KMS-11 (cell line): ENCODE data around the gene HOXA4.

Source experiments
- H2AFZ ChIP-seq: fragments of 200-600 bp; sonication (generic); 2 replicates; pipeline ENCODE4 v1.6.1; 2016; ENCODE audit warnings: antibody characterized with exemption, mixed run types, low read depth
- H3K27ac ChIP-seq: fragments of 200-600 bp; sonication (generic); 2 replicates; pipeline ENCODE4 v1.6.1; 2016; ENCODE audit warnings: mild to moderate bottlenecking, mixed run types
- H3K27me3 ChIP-seq: fragments of 200-600 bp; sonication (generic); 2 replicates; pipeline ENCODE4 v1.6.1; 2017; ENCODE audit warnings: mild to moderate bottlenecking, low read depth, mixed run types, moderate library complexity; ENCODE audit not compliant: insufficient read depth
- H3K36me3 ChIP-seq: fragments of 200-600 bp; sonication (generic); 2 replicates; pipeline ENCODE4 v1.6.1; 2017; ENCODE audit warnings: mild to moderate bottlenecking, mixed run types; ENCODE audit not compliant: insufficient read depth
- H3K4me1 ChIP-seq: fragments of 200-600 bp; sonication (generic); 2 replicates; pipeline ENCODE4 v1.6.1; 2016; ENCODE audit warnings: mild to moderate bottlenecking, low read depth, mixed run types; ENCODE audit not compliant: poor library complexity, severe bottlenecking
- H3K4me2 ChIP-seq: fragments of 200-600 bp; sonication (generic); 2 replicates; pipeline ENCODE4 v1.7.0; 2016; ENCODE audit warnings: mild to moderate bottlenecking, mixed run types
- H3K4me3 ChIP-seq: fragments of 200-600 bp; sonication (generic); IDR thresholded peaks from 2 replicates; pipeline ENCODE4 v1.6.1; 2017; ENCODE audit warnings: low read depth, low read length, mixed read lengths; ENCODE audit not compliant: insufficient read depth
- H3K79me2 ChIP-seq: fragments of 200-600 bp; sonication (generic); 2 replicates; pipeline ENCODE4 v1.6.1; 2016; ENCODE audit warnings: low read depth, mixed run types; ENCODE audit not compliant: insufficient read depth
- H3K9ac ChIP-seq: fragments of 200-600 bp; sonication (generic); 2 replicates; pipeline ENCODE4 v1.6.1; 2016; ENCODE audit warnings: mild to moderate bottlenecking, mixed run types
- H4K20me1 ChIP-seq: fragments of 200-600 bp; sonication (generic); 2 replicates; pipeline ENCODE4 v1.6.1; 2016; ENCODE audit warnings: mild to moderate bottlenecking, mixed run types; ENCODE audit not compliant: insufficient read depth
- TF ChIP-seq, protein P1 (sequence below): fragments of 200-600 bp; sonication (generic); conservative IDR thresholded peaks from 2 replicates; pipeline ENCODE4 v1.6.1; 2017; ENCODE audit warnings: low read depth, mild to moderate bottlenecking, antibody characterized with exemption, low read length, moderate library complexity, mixed read lengths

Gene HOXA4

DNA sequence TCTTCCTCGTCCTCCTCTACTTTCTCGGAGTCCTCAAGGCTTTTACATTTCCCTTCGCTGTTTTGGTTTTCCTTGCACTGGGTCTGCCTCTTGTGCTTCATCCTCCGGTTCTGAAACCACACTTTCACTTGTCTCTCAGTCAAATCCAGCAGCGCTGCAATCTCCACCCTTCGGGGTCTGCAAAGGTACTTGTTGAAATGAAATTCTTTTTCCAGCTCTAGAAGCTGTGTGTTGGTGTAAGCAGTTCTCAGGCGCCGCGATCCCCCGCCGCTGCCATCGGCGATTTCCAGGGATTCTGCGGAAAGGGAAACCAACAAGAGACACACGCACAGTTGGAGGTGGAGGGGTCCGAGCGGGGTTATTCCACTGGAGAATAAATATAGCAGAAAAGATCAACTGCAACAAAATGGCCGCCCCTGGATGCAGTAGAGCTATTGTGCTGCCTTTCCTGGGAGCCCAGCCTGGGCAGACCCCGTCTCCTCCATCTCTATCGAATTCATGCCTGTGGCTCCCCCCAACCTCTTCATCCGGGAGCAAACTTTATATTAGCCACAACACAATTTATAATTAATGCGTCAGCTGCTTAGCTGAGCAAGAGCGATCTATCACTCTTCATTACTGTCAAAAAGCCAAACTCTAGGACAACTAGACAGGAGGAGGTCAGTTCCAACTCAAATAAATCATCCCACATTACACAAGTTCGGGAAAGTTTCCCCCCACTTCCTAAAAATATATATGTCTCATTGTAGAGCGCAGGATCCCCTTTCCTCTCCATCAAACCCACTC lies 29.2 kb downstream of the HOXA4 start:
- TF ChIP-seq, protein P1, sequence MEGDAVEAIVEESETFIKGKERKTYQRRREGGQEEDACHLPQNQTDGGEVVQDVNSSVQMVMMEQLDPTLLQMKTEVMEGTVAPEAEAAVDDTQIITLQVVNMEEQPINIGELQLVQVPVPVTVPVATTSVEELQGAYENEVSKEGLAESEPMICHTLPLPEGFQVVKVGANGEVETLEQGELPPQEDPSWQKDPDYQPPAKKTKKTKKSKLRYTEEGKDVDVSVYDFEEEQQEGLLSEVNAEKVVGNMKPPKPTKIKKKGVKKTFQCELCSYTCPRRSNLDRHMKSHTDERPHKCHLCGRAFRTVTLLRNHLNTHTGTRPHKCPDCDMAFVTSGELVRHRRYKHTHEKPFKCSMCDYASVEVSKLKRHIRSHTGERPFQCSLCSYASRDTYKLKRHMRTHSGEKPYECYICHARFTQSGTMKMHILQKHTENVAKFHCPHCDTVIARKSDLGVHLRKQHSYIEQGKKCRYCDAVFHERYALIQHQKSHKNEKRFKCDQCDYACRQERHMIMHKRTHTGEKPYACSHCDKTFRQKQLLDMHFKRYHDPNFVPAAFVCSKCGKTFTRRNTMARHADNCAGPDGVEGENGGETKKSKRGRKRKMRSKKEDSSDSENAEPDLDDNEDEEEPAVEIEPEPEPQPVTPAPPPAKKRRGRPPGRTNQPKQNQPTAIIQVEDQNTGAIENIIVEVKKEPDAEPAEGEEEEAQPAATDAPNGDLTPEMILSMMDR = no peak
- H3K27me3 ChIP-seq = no peaks in the 10 kb centered on the region
- H3K4me3 ChIP-seq = no peak overlapping the region
- no peaks in the 10 kb centered on the region for H3K36me3 ChIP-seq
- no peak overlapping the region for H3K4me2 ChIP-seq
- no peaks in the 10 kb centered on the region; the same call in 1 of the 2 replicates for H4K20me1 ChIP-seq
- peaks cover 7% of the 10 kb centered on the region for H3K4me1 ChIP-seq
- H3K79me2 ChIP-seq = peaks cover 16% of the 10 kb centered on the region
- no peak overlapping the region for H3K27ac ChIP-seq
- no peak overlapping the region for H2AFZ ChIP-seq
- H3K9ac ChIP-seq = no peak overlapping the region

DNA sequence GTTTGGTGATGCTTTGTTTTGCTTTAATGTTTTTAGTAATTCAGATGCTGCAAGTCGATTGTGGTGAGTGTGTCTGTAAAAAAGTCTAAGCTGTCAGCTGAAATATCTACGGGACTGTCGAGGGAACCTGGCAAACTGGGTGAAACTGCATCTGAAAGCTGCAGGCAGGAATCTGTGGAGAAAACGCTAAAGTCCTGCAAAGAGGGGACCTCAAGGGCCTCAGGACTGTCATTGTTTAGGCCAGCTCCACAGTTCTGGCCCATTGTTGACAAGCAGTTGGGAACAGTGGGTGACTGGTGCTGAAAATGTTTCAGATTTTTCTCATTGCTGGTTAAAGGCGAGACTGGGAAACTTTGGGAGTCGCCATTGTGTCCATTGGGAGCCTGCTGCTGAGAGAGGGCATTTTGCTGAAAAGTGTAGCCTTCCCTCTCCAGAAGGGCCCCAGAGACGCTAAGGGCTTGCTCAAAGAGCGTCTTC lies 29.8 kb downstream of the HOXA4 start:
- H4K20me1 ChIP-seq = no peaks in the 10 kb centered on the region; the same call in 1 of the 2 replicates
- peaks cover 7% of the 10 kb centered on the region for H3K4me1 ChIP-seq
- H3K27ac ChIP-seq = no peak overlapping the region

DNA sequence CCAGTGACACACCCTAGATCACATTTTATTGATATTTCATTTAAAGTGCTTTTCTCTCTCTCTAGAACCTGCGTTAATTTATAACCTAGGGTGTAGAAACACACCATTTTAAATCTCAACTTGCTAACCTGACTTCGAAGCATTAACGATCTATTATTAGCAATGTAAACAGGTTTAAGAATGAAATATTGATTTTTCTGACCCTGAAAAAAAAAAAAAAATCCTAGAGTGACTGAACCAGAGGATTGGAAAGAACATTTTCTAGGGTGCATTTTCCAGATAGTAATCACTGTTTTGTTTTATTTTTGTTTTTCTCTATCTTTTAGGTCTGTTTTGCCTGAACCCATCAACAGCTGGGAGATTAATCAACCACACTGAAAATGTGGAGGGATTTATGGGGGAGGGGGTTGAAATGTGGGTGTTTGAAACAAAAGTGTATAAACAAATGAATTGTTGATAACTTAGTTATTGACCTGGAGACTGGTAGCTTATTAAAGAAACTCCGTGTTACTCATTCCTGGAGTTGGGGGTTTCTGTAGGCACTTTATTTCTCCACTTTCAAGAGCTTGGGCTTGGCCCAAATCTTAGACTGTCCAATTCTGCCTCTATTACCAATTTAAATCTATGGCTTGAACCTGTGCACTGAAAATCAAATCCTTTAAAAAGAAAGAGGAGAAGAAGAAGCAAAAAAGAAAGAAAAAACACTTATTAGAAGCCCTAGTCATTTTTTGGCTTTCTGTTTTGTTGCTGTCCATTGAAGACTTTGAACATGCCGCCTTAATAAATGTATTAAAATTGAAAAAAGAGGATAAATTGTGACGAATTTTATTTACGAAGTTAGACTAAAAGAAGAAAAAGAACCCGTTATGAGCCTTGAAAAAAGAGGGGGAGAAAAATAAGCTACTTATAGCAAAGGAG lies 30.8 kb downstream of the HOXA4 start:
- no peak overlapping the region for H3K4me3 ChIP-seq
- TF ChIP-seq, protein P1 = no peak
- H3K9ac ChIP-seq = no peak overlapping the region
- no peak overlapping the region for H3K27ac ChIP-seq
- peaks cover 7% of the 10 kb centered on the region for H3K4me1 ChIP-seq
- no peaks in the 10 kb centered on the region for H3K27me3 ChIP-seq
- H3K36me3 ChIP-seq = no peaks in the 10 kb centered on the region
- no peak overlapping the region for H3K4me2 ChIP-seq
- peaks cover 16% of the 10 kb centered on the region for H3K79me2 ChIP-seq
- H4K20me1 ChIP-seq = no peaks in the 10 kb centered on the region; the same call in 1 of the 2 replicates
- H2AFZ ChIP-seq = no peak overlapping the region

More for the DNA sequence above, 29.8 kb downstream of the HOXA4 start:
- no peak overlapping the region for H3K9ac ChIP-seq
- H3K27me3 ChIP-seq = no peaks in the 10 kb centered on the region
- no peak overlapping the region for H2AFZ ChIP-seq
- H3K79me2 ChIP-seq = peaks cover 16% of the 10 kb centered on the region
- TF ChIP-seq, protein P1 = no peak
- no peak overlapping the region for H3K4me3 ChIP-seq
- no peak overlapping the region for H3K4me2 ChIP-seq
- no peaks in the 10 kb centered on the region for H3K36me3 ChIP-seq

DNA sequence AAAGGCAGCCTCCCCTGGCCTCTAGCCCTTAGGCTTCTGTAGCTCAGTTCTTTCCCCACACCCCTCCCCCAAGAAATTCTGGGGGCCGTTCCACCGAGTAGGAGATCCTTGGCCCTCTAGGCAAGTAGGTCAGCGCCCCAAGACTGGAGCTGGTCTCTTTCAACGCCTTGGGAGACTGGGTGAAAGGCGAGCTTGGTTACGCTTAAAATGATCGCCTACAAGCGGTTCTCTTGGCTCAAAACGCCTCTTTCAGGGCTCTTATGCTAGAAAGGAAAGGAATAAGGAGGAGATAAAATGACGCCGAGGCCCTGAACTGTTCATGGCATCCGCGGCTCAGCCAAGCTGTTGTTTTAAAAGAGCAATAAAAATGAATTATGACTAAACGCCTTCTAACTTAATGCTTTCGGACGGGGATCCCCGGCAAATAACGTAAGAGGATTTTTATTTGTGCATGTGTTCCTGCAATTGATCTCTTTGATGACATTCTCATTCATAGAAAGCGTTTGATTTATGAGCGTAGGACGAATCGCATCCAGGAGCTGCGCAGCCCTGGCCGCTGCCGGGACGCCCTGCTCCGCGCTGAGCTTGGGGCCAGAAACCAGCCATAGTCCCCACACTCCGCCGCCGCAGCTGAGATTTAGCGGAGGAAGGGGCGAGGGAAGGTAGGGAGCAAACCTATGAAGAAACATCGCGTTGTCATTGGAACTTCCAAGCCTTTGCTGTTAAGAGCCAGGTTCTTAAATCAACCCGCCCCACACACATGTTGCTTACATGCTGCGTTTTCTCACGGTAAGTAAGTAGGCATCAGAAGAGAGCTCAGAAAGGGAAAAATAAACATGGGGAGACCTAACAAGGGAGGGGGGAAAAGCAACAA lies 31.7 kb downstream of the HOXA4 start:
- peaks cover 16% of the 10 kb centered on the region for H3K79me2 ChIP-seq
- no peak overlapping the region for H3K4me3 ChIP-seq
- TF ChIP-seq, protein P1 = no peak
- H3K9ac ChIP-seq = no peak overlapping the region
- H3K27me3 ChIP-seq = no peaks in the 10 kb centered on the region
- H3K4me1 ChIP-seq = peaks cover 7% of the 10 kb centered on the region
- no peak overlapping the region for H2AFZ ChIP-seq
- no peaks in the 10 kb centered on the region; the same call in 1 of the 2 replicates for H4K20me1 ChIP-seq
- no peak overlapping the region for H3K4me2 ChIP-seq
- H3K36me3 ChIP-seq = no peaks in the 10 kb centered on the region
- no peak overlapping the region for H3K27ac ChIP-seq
